Thymus (tissue), 14 donors: ENCODE results near the gene ELAVL3. TPM values are rescaled to one million over a fixed set of nuclear protein-coding genes. Genes with fewer than 3 reads are reported as not detected.

ENCODE experiments used
- DNase-seq, 9 donors: peaks; one replicate each; pipeline ENCODE4 v3.0.0-alpha.2; 2013; ENCODE audit warnings: low spot score in 9 of 9, low read depth in 6 of 9, missing footprints in 1 of 9
- H3K27ac ChIP-seq, 2 donors: one replicate each; pipeline ENCODE4 v1.5.1; 2013; ENCODE audit warnings: control low read depth in 1 of 2, low read depth in 1 of 2, low read length in 1 of 2, mild to moderate bottlenecking in 1 of 2, moderate library complexity in 1 of 2
- H3K27me3 ChIP-seq, 2 donors: one replicate each; pipeline ENCODE4 v1.5.1; 2013; ENCODE audit warnings: low read length in 1 of 2; ENCODE audit not compliant: control insufficient read depth in 2 of 2, insufficient read depth in 1 of 2
- H3K36me3 ChIP-seq, 2 donors: one replicate each; pipeline ENCODE4 v1.5.1; 2013; ENCODE audit warnings: low read length in 1 of 2, mild to moderate bottlenecking in 1 of 2, moderate library complexity in 1 of 2; ENCODE audit not compliant: control insufficient read depth in 2 of 2, insufficient read depth in 2 of 2
- H3K4me1 ChIP-seq, 2 donors: one replicate each; pipeline ENCODE4 v1.5.1; 2013; ENCODE audit warnings: low read length in 2 of 2; ENCODE audit not compliant: control insufficient read depth in 2 of 2, insufficient read depth in 2 of 2
- H3K4me3 ChIP-seq, 2 donors: one replicate each; pipeline ENCODE4 v1.5.1; 2013; ENCODE audit warnings: low read length in 2 of 2, control low read depth in 1 of 2, mild to moderate bottlenecking in 1 of 2
- H3K9me3 ChIP-seq, 2 donors: one replicate each; pipeline ENCODE4 v1.5.1; 2013; ENCODE audit warnings: low read length in 1 of 2, mild to moderate bottlenecking in 1 of 2; ENCODE audit not compliant: control insufficient read depth in 2 of 2, insufficient read depth in 1 of 2
- WGBS: extraction: QIAGEN DNeasy Blood & Tissue Kit; methylation state at CpG from one replicate; pipeline ENCODE4 v1.1.7; 2013; 5-methylcytosine and 5-hydroxymethylcytosine counted together
- long read RNA-seq, 10 donors: transcript quantifications; one replicate each; lab custom pipeline, GENCODE V29; 2026
- polyA plus RNA-seq: library from polyadenylated mRNA; stranded (reverse); fragments of 200-250 nt; gene quantifications from one replicate; pipeline ENCODE4 v1.2.3, GENCODE V29; 2013
- total RNA-seq: library from RNA; stranded (reverse); fragments of 120-200 nt; gene quantifications from one replicate; pipeline ENCODE4 v1.2.4, GENCODE V29; 2013
- donor health status: healthy.

ELAVL3 gene
- total RNA-seq = 0.09 TPM
- polyA plus RNA-seq = 0.05 TPM
- long read RNA-seq, donor 1 = 0 reads
- long read RNA-seq, donor 2 = 0 reads
- long read RNA-seq, donor 3 = 0 reads
- long read RNA-seq, donor 4 = 0 reads
- long read RNA-seq, donor 5 = 0 reads
- long read RNA-seq, donor 6 = 0 reads
- long read RNA-seq, donor 7 = 0 reads
- long read RNA-seq, donor 8 = 0 reads
- long read RNA-seq, donor 9 = 0 reads
- long read RNA-seq, donor 10 = 0 reads

DNA sequence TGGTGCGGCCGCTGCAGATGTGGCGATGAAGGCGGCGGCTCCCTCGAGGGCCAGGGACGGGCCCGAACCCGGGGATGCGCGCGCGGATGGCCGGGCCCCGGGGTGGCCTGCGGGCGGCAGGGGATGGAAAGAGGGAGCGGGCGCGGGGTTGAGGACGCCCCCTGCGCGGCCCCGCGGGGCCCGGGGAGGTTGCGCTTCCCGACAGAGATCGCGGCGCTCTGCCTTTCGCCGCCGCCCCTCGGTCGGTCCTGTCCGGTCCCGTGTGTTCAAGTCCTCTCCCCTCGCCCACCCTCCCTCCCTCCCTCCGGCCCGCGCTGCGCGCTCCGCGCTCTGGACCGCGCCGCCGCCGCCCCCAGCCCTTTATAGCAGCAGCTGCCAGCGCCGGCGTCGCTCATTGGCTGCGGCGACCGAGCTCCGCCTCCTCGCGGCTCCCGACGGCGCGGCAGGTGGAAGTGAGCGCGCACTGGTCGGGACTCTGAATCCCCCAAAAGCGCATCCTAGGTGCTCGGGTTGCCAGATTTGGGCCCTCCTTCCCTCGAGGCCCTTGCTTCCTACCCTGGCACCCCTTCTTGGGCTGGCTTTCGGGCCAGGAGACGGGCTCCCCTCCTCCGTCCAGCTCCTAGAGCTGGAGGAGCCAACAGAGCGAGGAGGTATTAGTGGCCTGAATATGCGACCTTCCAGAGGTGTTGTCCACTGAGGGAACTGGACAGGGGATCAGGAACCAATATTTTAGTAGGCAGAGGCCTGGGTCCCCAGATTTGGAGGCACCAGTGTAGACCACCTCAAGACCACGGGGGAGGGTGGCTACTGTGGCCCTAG, at the start of gene ELAVL3:
Gene ELAVL3 (minus strand): TSS at position 332 of the 819 bp plus-strand sequence. CDS start 438 bp downstream, outside the sequence.
- Histone ChIP-seq H3K27me3 (peaks cover 51 to 71% of the 10 kb centered on the region in 2 donors), H3K36me3 (peaks cover 0 to 16% of the 10 kb centered on the region in 2 donors), H3K27ac (no peak within 1 kb of the TSS), H3K4me1 (peaks cover 8 to 26% of the 10 kb centered on the region in 2 donors), H3K9me3 (peaks cover 1 to 21% of the 10 kb centered on the region in 2 donors), H3K4me3 (peak within 1 kb of the TSS in 1 of 2 donors; percentile 23)
- 18% methylated on average over 77 of the region's 77 CpGs for WGBS
- peak in 1 of 9 donors; percentile 43 for DNase-seq

DNA sequence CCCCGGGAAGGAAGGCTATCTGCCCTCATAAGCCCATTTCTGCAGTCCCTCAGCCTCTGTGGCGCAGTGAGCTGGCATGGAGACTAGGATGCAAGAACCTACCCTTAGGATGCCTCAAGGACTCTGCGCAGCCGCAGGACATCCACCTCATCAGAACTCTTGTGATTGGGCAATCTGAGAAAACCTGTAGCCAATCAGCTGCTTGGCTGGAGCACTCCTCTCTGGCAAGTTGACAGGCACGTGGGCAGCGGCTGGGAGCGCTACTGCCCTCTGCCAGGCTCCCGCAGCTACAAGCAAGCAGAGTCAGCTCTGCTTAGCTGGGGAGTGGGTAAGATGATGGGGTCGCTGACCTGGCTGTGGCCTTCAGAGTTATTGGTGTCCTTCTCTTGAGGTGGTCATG, 49.6 kb upstream of the ELAVL3 start:
- Histone ChIP-seq H3K27me3 (peaks cover 0 to 11% of the 10 kb centered on the region in 2 donors), H3K4me3 (no peak overlapping the region), H3K4me1 (peaks cover 12 to 14% of the 10 kb centered on the region in 2 donors), H3K9me3 (no peaks in the 10 kb centered on the region), H3K36me3 (no peaks in the 10 kb centered on the region), H3K27ac (no peak overlapping the region)
- 35% methylated on average over 9 of the region's 9 CpGs for WGBS
- peak in 2 of 9 donors; percentile 23 to 49 for DNase-seq

GRCh38 chr19:11528551-11529341, 47.9 kb upstream of the ELAVL3 start, which contains the start of gene ECSIT:
Gene ECSIT (minus strand): TSS chr19:11529134. CDS start chr19:11519170, 9,964 bp downstream.
- no peaks in the 10 kb centered on the region for H3K9me3 ChIP-seq
- peak; percentile 75 to 95 (median 85) for DNase-seq
- no peaks in the 10 kb centered on the region for H3K36me3 ChIP-seq
- H3K27ac ChIP-seq = peak within 1 kb of the TSS; percentile 76 to 77
- under 1% methylated on average over 47 of the region's 47 CpGs for WGBS
- H3K4me1 ChIP-seq = peaks cover 12 to 14% of the 10 kb centered on the region in 2 donors
- H3K27me3 ChIP-seq = no peaks in the 10 kb centered on the region
- H3K4me3 ChIP-seq = peak within 1 kb of the TSS; percentile 57 to 66

GRCh38 chr19:11519138-11519537, 38.3 kb upstream of the ELAVL3 start:
- Histone ChIP-seq H3K9me3 (no peaks in the 10 kb centered on the region), H3K36me3 (peaks cover 0 to 8% of the 10 kb centered on the region in 2 donors), H3K4me3 (no peak overlapping the region), H3K27me3 (no peaks in the 10 kb centered on the region), H3K4me1 (no peaks in the 10 kb centered on the region), H3K27ac (no peak overlapping the region)
- WGBS = 98% methylated on average over 9 of the region's 9 CpGs
- no peak for DNase-seq

GRCh38 chr19:11513946-11514345, 33.1 kb upstream of the ELAVL3 start:
- no peak overlapping the region for H3K27ac ChIP-seq
- WGBS = 98% methylated on average over 20 of the region's 20 CpGs
- H3K36me3 ChIP-seq = peaks cover 6 to 25% of the 10 kb centered on the region in 2 donors
- no peaks in the 10 kb centered on the region for H3K4me1 ChIP-seq
- H3K27me3 ChIP-seq = no peaks in the 10 kb centered on the region
- no peaks in the 10 kb centered on the region for H3K9me3 ChIP-seq
- no peak for DNase-seq
- H3K4me3 ChIP-seq = no peak overlapping the region

- Histone ChIP-seq H3K27ac (no peak overlapping the region), H3K4me3 (no peak overlapping the region), H3K4me1 (peaks cover 5 to 12% of the 10 kb centered on the region in 2 donors), H3K27me3 (no peaks in the 10 kb centered on the region), H3K9me3 (peaks cover 0 to 5% of the 10 kb centered on the region in 2 donors), H3K36me3 (peaks cover 6 to 18% of the 10 kb centered on the region in 2 donors)
- DNase-seq = no peak
- WGBS = 98% methylated on average over 8 of the region's 8 CpGs
Observed at GRCh38 chr19:11510444-11510843, 29.6 kb upstream of the ELAVL3 start.

DNA sequence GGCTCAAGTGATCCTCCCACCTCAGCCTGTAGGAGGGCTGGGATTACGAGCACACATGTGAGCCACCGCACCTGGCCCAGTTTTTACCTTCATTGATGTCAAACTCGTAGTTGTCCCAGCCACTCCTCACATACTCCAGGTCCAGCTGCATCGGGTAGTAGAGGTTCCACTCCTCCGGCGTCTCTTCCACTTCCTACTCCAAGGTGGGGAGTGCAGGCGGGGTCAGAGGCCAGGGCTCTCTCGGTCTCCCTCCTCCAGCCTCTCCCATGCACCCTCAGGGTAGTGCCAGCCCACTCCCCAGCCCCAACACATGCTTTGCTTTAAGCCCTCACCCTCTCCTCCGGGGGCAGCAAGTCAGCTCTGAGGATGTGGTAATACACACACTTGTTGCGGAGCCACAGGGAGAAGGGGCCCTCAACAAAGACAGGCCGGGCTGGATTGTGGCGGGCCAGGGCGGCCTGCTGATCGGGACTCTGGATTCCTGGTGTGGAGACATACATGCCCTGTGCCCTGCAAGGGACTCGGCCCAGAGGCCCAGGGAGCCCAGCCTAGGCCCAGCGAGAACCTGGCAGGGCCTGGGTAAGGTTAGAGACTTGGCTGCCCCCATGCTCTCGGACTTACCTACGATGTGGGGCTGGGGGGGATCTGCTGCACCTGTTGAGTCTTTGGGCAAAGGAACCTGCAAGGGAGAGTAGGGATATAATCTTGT, 26.7 kb upstream of the ELAVL3 start:
- H3K27ac ChIP-seq = no peak overlapping the region
- H3K4me3 ChIP-seq = no peak overlapping the region
- H3K9me3 ChIP-seq = peaks cover 0 to 5% of the 10 kb centered on the region in 2 donors
- no peaks in the 10 kb centered on the region for H3K27me3 ChIP-seq
- H3K36me3 ChIP-seq = peaks cover 6 to 7% of the 10 kb centered on the region in 2 donors
- peaks cover 5 to 20% of the 10 kb centered on the region in 2 donors for H3K4me1 ChIP-seq
- 97% methylated on average over 18 of the region's 18 CpGs for WGBS
- DNase-seq = no peak

DNA sequence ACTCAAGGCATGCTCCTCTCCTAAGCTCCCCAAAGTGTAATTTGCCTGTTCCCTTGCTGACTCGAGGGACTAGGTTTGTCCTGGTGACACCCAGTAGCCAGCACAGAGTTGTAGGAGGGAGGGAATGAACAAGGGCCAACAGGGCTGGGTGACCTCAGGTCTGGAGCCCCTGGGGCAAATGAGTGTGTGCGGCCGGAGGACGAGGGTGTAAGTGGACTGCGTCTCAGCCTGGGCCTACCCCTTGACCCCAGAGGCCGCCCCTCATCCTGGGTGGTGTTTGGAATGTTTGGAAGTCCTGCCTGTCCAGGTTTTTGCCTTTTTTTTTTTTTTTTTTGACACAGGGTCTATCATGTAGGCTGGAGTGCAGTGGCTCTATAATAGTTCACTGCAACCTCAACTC, 26.1 kb upstream of the ELAVL3 start:
- H3K27me3 ChIP-seq = no peaks in the 10 kb centered on the region
- H3K4me3 ChIP-seq = no peak overlapping the region
- DNase-seq = no peak
- WGBS = 98% methylated on average over 6 of the region's 6 CpGs
- H3K27ac ChIP-seq = no peak overlapping the region
- peaks cover 0 to 5% of the 10 kb centered on the region in 2 donors for H3K9me3 ChIP-seq
- peaks cover 6% of the 10 kb centered on the region in 2 donors for H3K36me3 ChIP-seq
- H3K4me1 ChIP-seq = peaks cover 5 to 20% of the 10 kb centered on the region in 2 donors
